ENCODE measurements around the gene DNAJA3. TPM values are rescaled to one million over a fixed set of nuclear protein-coding genes. Genes with fewer than 3 reads are reported as not detected.

Gene DNAJA3
- total RNA-seq, 1 experiment from 2014 or later: 64.1 TPM

GRCh38 chr16:4420505-4421105 is 5.1 kb upstream of the DNAJA3 start:
- DNase-seq (ENCODE audit: low spot score) (no peak), ATAC-seq (no peak)
- no peaks in the 10 kb centered on the region for H3K36me3 Mint-ChIP-seq
- TF ChIP-seq ERG (CRISPR knock-in tag; IDR thresholded peaks at IDR 0.05) (no peak), NR3C1 (CRISPR knock-in tag; conservative IDR thresholded peaks at IDR 0.05; ENCODE audit: low read depth) (no peak), RELA (CRISPR knock-in tag; IDR thresholded peaks at IDR 0.05; ENCODE audit: borderline replicate concordance) (no peak), JAZF1 (CRISPR knock-in tag; IDR thresholded peaks at IDR 0.05) (no peak), TEAD1 (CRISPR knock-in tag; IDR thresholded peaks at IDR 0.05) (no peak), HMGXB4 (CRISPR knock-in tag; IDR thresholded peaks at IDR 0.05) (no peak), ZMAT4 (CRISPR knock-in tag; IDR thresholded peaks at IDR 0.05) (no peak), IRF1 (CRISPR knock-in tag; IDR thresholded peaks at IDR 0.05) (no peak), SOX15 (CRISPR knock-in tag; IDR thresholded peaks at IDR 0.05) (no peak), ETV6 (CRISPR knock-in tag; IDR thresholded peaks at IDR 0.05) (no peak), FOXK1 (CRISPR knock-in tag; IDR thresholded peaks at IDR 0.05) (no peak), FOXP1 (CRISPR knock-in tag; IDR thresholded peaks at IDR 0.05; ENCODE audit: borderline replicate concordance) (no peak), AFF4 (CRISPR knock-in tag; IDR thresholded peaks at IDR 0.05; ENCODE audit: borderline replicate concordance) (no peak), ZNF532 (CRISPR knock-in tag; IDR thresholded peaks at IDR 0.05; ENCODE audit: borderline replicate concordance) (no peak)
- no peak overlapping the region for H3K27ac Mint-ChIP-seq
- no peaks in the 10 kb centered on the region for H3K9me3 Mint-ChIP-seq
- no peak overlapping the region for H3K4me3 Mint-ChIP-seq
- POLR2A ChIA-PET: no interaction called here
- peaks cover 15% of the 10 kb centered on the region for H3K27me3 Mint-ChIP-seq (ENCODE audit: low read depth)
- peaks cover 5% of the 10 kb centered on the region for H3K4me1 Mint-ChIP-seq
- CTCF ChIA-PET: no interaction called here
